ENCODE data around the gene SH2D1B. TPM values are rescaled to one million over a fixed set of nuclear protein-coding genes. Genes with fewer than 3 reads are reported as not detected.

Gene SH2D1B
- total and polyA plus RNA-seq, 2 donors (not counting 3 experiments of a cell fraction or from before 2014, with no cell fraction given), result not detected

GRCh38 chr1:162383516-162383915 is 28.4 kb downstream of the SH2D1B start:
- H3K36me3 ChIP-seq (ENCODE audit: control insufficient read depth in 2 of 2, extremely low read depth in 1 of 2, insufficient read depth in 2 of 2, low read length in 2 of 2), result peaks cover 0 to 3% of the 10 kb centered on the region in 2 experiments
- DNase-seq (ENCODE audit: low read depth, low spot score) (no peak), FAIRE-seq (no peak)
- CTCF ChIA-PET, result interaction anchor here (1.3 to 1.5 kb wide), 3 partner anchors 11 to 327 kb away, joined by 3 to 4 read pairs (median 3); no protein-coding TSS in a partner anchor
- no peaks in the 10 kb centered on the region for H3K9me3 ChIP-seq (replicated peaks; ENCODE audit: control insufficient read depth, insufficient read depth, low read length)
- intact Hi-C loops (cut with micrococcal nuclease) (no loop called here), dilution Hi-C loops (cut with MboI; ENCODE audit: extremely low pct_ligation_motif_present, low sequenced_read_pairs) (no loop called here)
- BruUV-seq (replicated peaks), result no TSS peak
- H3K79me2 ChIP-seq (ENCODE audit: control insufficient read depth, insufficient read depth, low read length), result no peaks in the 10 kb centered on the region
- POLR2A ChIA-PET, result no interaction called here
- H3K27me3 ChIP-seq (ENCODE audit: control insufficient read depth in 2 of 2, insufficient read depth in 2 of 2, low read length in 2 of 2), result no peaks in the 10 kb centered on the region
- H3K27ac ChIP-seq (ENCODE audit: insufficient read depth, low read depth, low read length), result no peak overlapping the region
- TF ChIP-seq MYC (IDR thresholded peaks at IDR 0.05; ENCODE audit: low read depth, low read length), result no peak
- TF ChIP-seq POLR2AphosphoS5 (IDR thresholded peaks at IDR 0.05; ENCODE audit: insufficient read depth, low read depth, low read length), result no peak
- TF ChIP-seq MAX (IDR thresholded peaks at IDR 0.05; ENCODE audit: insufficient read depth, insufficient read length), result no peak
- no peak for TF ChIP-seq FOS (IDR thresholded peaks at IDR 0.05; ENCODE audit: borderline replicate concordance, insufficient read depth, low read length)
- TF ChIP-seq POLR2A (IDR thresholded peaks at IDR 0.05; ENCODE audit: low read depth, low read length), result no peak
- no peak for TF ChIP-seq GATA2 (IDR thresholded peaks at IDR 0.05; ENCODE audit: insufficient read depth, insufficient read length, low read depth, low read length)
- no peak for TF ChIP-seq JUN (IDR thresholded peaks at IDR 0.05; ENCODE audit: borderline replicate concordance, insufficient read depth, insufficient read length, low read depth)
- no peak for TF ChIP-seq EZH2 (IDR thresholded peaks at IDR 0.05; ENCODE audit: borderline replicate concordance, low read depth, low read length, severe bottlenecking)
- TF ChIP-seq CTCF (IDR thresholded peaks at IDR 0.05; ENCODE audit: extremely low read depth in 1 of 2, insufficient read depth in 1 of 2, low read depth in 1 of 2, low read length in 2 of 2), result no peak
- no peak overlapping the region for H3K9ac ChIP-seq (replicated peaks; ENCODE audit: extremely low read depth, insufficient read depth, low read length)
- no peaks in the 10 kb centered on the region for H4K20me1 ChIP-seq (replicated peaks; ENCODE audit: control insufficient read depth, extremely low read depth, insufficient read depth, low read length)
- no peak overlapping the region for H3K4me2 ChIP-seq (ENCODE audit: insufficient read depth, low read length)
- H3K4me1 ChIP-seq (ENCODE audit: control insufficient read depth, extremely low read depth, insufficient read depth, low read length), result no peaks in the 10 kb centered on the region
- H3K9me1 ChIP-seq (replicated peaks; ENCODE audit: control insufficient read depth, extremely low read depth, insufficient read depth, low read length), result no peaks in the 10 kb centered on the region
- no peak overlapping the region for H2AFZ ChIP-seq (ENCODE audit: low read depth, low read length)
- no peak overlapping the region for H3K4me3 ChIP-seq (replicated peaks in 1 of 3; ENCODE audit: insufficient read depth in 1 of 3, low read depth in 1 of 3, low read length in 3 of 3)
